ENCODE measurements around the gene PPM1L.

DNA sequence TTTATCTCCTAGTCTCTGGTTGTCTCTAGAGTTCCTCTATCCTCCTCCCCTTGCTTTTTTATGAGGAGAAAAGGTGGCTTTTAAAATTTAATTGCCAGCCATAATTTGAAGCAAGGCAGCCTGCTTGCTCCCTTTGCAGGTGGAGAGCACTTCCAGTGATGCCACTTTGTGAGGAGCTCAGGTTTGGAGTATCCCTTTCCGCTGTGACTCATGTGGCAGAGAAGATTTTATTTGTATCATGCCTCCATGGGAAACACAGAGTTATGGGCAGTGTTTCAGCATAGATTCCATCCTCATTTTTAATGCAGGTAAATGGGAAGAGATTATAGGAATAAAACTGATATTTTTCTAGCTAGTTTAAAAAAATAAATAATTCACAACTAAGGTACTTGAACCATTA is 7.0 kb downstream of the PPM1L start:
- TF ChIP-seq, protein P1, sequence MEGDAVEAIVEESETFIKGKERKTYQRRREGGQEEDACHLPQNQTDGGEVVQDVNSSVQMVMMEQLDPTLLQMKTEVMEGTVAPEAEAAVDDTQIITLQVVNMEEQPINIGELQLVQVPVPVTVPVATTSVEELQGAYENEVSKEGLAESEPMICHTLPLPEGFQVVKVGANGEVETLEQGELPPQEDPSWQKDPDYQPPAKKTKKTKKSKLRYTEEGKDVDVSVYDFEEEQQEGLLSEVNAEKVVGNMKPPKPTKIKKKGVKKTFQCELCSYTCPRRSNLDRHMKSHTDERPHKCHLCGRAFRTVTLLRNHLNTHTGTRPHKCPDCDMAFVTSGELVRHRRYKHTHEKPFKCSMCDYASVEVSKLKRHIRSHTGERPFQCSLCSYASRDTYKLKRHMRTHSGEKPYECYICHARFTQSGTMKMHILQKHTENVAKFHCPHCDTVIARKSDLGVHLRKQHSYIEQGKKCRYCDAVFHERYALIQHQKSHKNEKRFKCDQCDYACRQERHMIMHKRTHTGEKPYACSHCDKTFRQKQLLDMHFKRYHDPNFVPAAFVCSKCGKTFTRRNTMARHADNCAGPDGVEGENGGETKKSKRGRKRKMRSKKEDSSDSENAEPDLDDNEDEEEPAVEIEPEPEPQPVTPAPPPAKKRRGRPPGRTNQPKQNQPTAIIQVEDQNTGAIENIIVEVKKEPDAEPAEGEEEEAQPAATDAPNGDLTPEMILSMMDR (IDR thresholded peaks at IDR 0.05 in 2 of 3, conservative IDR thresholded peaks at IDR 0.05 in 1 of 3; ENCODE audit: control insufficient read depth in 2 of 3, extremely low read depth in 1 of 3, insufficient read depth in 1 of 3, low read depth in 3 of 3, low read length in 3 of 3), result no peak
- TF ChIP-seq ATF7 (IDR thresholded peaks at IDR 0.05; ENCODE audit: low read depth) (no peak), POLR2A (IDR thresholded peaks at IDR 0.05; ENCODE audit: low read depth, low read length) (no peak), STAT3 (IDR thresholded peaks at IDR 0.05; ENCODE audit: low read depth, low read length) (no peak)

Data from GM12878 (cell line).